HG03575 (cell line): ENCODE results near the gene ZHX3.
A peak's percentile ranks its signal among the peaks of the same experiment; 100 is the strongest.
"Not testable (repeated sequence)": the region's sequence is repeated elsewhere in the genome, so short reads cannot be mapped to it uniquely, and the experiment has no call there.

ENCODE experiments used
- ATAC-seq: cut with Tn5 transposase; IDR thresholded peaks from one replicate; pipeline ENCODE4 v1.9.1; 2021; ENCODE audit not compliant: unreplicated experiment, insufficient number of reproducible peaks, low FRiP score; ENCODE audit errors: extremely low read depth

Gene ZHX3

GRCh38 chr20:41135187-41135887, 182.2 kb downstream of the ZHX3 start:
- no peak for ATAC-seq

GRCh38 chr20:41134362-41135186, 183.0 kb downstream of the ZHX3 start:
- no peak for ATAC-seq

- peak; percentile 40 for ATAC-seq
Measured at GRCh38 chr20:41133709-41134361, 183.7 kb downstream of the ZHX3 start.

GRCh38 chr20:41132388-41132775, 185.1 kb downstream of the ZHX3 start:
- ATAC-seq: not testable (repeated sequence)

GRCh38 chr20:41131594-41132387, 185.7 kb downstream of the ZHX3 start:
- no peak for ATAC-seq
